Right renal cortex interstitium (tissue), 3 donors: Measurements from ENCODE around the gene NBR1. TPM values are rescaled to one million over a fixed set of nuclear protein-coding genes. Genes with fewer than 3 reads are reported as not detected.
"Not testable (repeated sequence)": the region's sequence is repeated elsewhere in the genome, so short reads cannot be mapped to it uniquely, and the experiment has no call there.

ENCODE experiments used
- DNase-seq, 3 donors: peaks; one replicate each; pipeline ENCODE4 v3.0.0-alpha.2; 2013; ENCODE audit warnings: low read depth in 3 of 3, low spot score in 2 of 3
- polyA plus RNA-seq, 3 donors: library from polyadenylated mRNA; unstranded; fragments of 120-200 nt; gene quantifications; one replicate each; pipeline ENCODE4 v1.2.1, GENCODE V29; 2013; ENCODE audit not compliant: insufficient read length in 3 of 3

The NBR1 gene
- polyA plus RNA-seq, 3 donors = 121 to 135 (median 125) TPM

DNA sequence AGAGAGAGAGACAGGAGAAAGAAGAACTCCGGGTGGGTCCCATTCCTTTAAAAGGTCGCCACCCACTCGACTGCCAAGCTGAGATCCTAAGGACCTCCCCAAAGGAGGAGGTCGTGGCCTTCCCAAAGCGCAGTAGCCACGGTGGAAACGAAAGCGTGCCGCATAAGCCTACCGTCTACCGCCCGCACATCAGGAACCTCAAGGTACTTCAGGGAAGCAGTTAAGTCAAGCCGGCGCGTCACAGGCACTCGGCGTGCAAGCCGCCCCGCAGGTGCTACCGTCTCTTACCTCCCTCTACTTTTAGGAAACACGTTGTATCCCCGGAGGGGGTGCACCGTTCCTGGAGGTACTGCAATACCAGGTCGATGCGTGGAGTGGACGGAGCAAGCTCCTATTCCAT lies 68.6 kb downstream of the NBR1 start:
- DNase-seq = not testable (repeated sequence)

DNA sequence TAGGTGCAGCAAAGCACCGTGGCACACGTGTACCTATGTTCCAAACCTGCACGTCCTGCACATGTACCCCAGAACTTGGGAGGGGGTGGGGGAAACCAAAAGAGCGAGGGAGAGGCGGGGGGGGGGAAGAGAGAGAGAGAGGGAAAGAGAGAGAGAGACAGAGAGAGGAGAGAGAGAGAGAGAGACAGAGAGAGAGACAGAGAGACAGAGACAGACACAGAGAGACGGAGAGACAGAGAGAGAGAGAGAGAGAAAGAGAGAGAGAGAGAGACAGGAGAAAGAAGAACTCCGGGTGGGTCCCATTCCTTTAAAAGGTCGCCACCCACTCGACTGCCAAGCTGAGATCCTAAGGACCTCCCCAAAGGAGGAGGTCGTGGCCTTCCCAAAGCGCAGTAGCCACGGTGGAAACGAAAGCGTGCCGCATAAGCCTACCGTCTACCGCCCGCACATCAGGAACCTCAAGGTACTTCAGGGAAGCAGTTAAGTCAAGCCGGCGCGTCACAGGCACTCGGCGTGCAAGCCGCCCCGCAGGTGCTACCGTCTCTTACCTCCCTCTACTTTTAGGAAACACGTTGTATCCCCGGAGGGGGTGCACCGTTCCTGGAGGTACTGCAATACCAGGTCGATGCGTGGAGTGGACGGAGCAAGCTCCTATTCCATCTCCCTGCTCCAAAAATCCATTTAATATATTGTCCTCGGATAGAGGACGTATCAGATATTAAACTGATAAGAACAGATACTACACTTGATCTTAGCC lies 69.8 kb downstream of the NBR1 start:
- not testable (repeated sequence) for DNase-seq

DNA sequence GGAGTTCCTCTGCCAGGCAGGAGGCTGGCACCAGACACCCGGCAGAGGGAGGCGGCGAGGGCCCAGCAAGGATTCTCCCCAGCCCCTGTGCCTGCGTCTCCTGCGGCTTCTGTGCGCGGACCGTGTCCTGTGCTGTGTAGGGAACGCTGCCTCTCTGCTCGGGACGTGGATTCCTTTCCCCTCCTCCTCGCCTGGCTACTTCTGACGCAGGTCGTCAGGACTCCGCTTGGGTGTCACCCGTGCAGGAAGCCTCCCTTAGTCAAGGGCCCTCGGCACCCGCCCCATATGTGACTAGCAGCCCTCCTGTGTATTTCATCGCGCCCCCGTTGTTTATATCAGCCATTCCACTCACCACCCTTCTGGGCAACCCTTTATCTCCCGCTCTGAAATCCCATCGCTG lies 75.4 kb downstream of the NBR1 start:
- DNase-seq = not testable (repeated sequence)

Other genes starting within 250 kb of the NBR1 start
- gene AARSD1, start 206.8 kb upstream of the NBR1 start, polyA plus RNA-seq = 10 to 100 TPM; 53.2 to 55.5 (median 54.0) TPM
- 1 to 10 TPM; 1.8 to 2.3 (median 1.9) TPM for gene PTGES3L, start 191.1 kb upstream of the NBR1 start, polyA plus RNA-seq
- gene RUNDC1, start 190.6 kb upstream of the NBR1 start, polyA plus RNA-seq = 10 to 100 TPM; 15.9 to 16.6 (median 16.5) TPM
- 1,000 to 10,000 TPM; 1,375 to 1,510 (median 1,475) TPM for gene RPL27, start 172.8 kb upstream of the NBR1 start, polyA plus RNA-seq
- gene IFI35, start 164.4 kb upstream of the NBR1 start, polyA plus RNA-seq = 10 to 100 TPM in 2 of 3 donors, 1 to 10 TPM in 1; 9.2 to 12.7 (median 10.5) TPM
- gene VAT1, start 148.8 kb upstream of the NBR1 start, polyA plus RNA-seq = 100 to 1,000 TPM; 125 to 133 (median 133) TPM
- gene RND2, start 146.0 kb upstream of the NBR1 start, polyA plus RNA-seq = 1 to 10 TPM; 3.1 to 4.0 (median 3.5) TPM
- 10 to 100 TPM; 14.3 to 20.5 (median 20.2) TPM for gene BRCA1, start 45.9 kb upstream of the NBR1 start, polyA plus RNA-seq
- gene TMEM106A, start 40.7 kb downstream of the NBR1 start, polyA plus RNA-seq = 10 to 100 TPM; 13.0 to 18.4 (median 15.2) TPM
- gene CCDC200, start 57.4 kb downstream of the NBR1 start, polyA plus RNA-seq = 1 to 10 TPM; 5.7 to 7.2 (median 6.2) TPM
- 1 to 10 TPM in 1 of 3 donors, not detected in 2; 1.1 TPM for gene RNU2-1, start 62.8 kb downstream of the NBR1 start, polyA plus RNA-seq
- gene ARL4D, start 227.8 kb downstream of the NBR1 start, polyA plus RNA-seq = 1 to 10 TPM; 8.2 to 8.6 (median 8.5) TPM